Suprapubic skin (tissue), 3 donors: ENCODE measurements around the gene OR2AE1.
"Not testable (repeated sequence)": the region's sequence is repeated elsewhere in the genome, so short reads cannot be mapped to it uniquely, and the experiment has no call there.

Experiments
- EP300 ChIP-seq: sonication (generic); formaldehyde crosslinking; IDR thresholded peaks from one replicate; pipeline ENCODE4 v1.6.1; 2017; ENCODE audit warnings: antibody characterized with exemption
- TF ChIP-seq, protein P1 (sequence below), 2 donors: fragments of 200-600 bp in 1 of 2; fragments of 450-650 bp in 1 of 2; sonication (generic) in 1 of 2; IDR thresholded peaks; one replicate each; pipeline ENCODE4 v1.5.1; 2016 to 2019; ENCODE audit warnings: antibody characterized with exemption in 2 of 2, mild to moderate bottlenecking in 1 of 2, moderate library complexity in 1 of 2

GRCh38 chr7:99890348-99890747 lies 13.5 kb upstream of the OR2AE1 start:
- TF ChIP-seq, protein P1, sequence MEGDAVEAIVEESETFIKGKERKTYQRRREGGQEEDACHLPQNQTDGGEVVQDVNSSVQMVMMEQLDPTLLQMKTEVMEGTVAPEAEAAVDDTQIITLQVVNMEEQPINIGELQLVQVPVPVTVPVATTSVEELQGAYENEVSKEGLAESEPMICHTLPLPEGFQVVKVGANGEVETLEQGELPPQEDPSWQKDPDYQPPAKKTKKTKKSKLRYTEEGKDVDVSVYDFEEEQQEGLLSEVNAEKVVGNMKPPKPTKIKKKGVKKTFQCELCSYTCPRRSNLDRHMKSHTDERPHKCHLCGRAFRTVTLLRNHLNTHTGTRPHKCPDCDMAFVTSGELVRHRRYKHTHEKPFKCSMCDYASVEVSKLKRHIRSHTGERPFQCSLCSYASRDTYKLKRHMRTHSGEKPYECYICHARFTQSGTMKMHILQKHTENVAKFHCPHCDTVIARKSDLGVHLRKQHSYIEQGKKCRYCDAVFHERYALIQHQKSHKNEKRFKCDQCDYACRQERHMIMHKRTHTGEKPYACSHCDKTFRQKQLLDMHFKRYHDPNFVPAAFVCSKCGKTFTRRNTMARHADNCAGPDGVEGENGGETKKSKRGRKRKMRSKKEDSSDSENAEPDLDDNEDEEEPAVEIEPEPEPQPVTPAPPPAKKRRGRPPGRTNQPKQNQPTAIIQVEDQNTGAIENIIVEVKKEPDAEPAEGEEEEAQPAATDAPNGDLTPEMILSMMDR (IDR thresholded peaks at IDR 0.05), result not testable (repeated sequence)
- not testable (repeated sequence) for TF ChIP-seq EP300
